KMS-11 (cell line): Measurements from ENCODE around the gene AP3B1.
"Not testable (repeated sequence)": the region's sequence is repeated elsewhere in the genome, so short reads cannot be mapped to it uniquely, and the experiment has no call there.

Experiments
- H2AFZ ChIP-seq: fragments of 200-600 bp; sonication (generic); 2 replicates; pipeline ENCODE4 v1.6.1; 2016; ENCODE audit warnings: antibody characterized with exemption, mixed run types, low read depth
- H3K27ac ChIP-seq: fragments of 200-600 bp; sonication (generic); 2 replicates; pipeline ENCODE4 v1.6.1; 2016; ENCODE audit warnings: mild to moderate bottlenecking, mixed run types
- H3K27me3 ChIP-seq: fragments of 200-600 bp; sonication (generic); 2 replicates; pipeline ENCODE4 v1.6.1; 2017; ENCODE audit warnings: mild to moderate bottlenecking, low read depth, mixed run types, moderate library complexity; ENCODE audit not compliant: insufficient read depth
- H3K36me3 ChIP-seq: fragments of 200-600 bp; sonication (generic); 2 replicates; pipeline ENCODE4 v1.6.1; 2017; ENCODE audit warnings: mild to moderate bottlenecking, mixed run types; ENCODE audit not compliant: insufficient read depth
- H3K4me1 ChIP-seq: fragments of 200-600 bp; sonication (generic); 2 replicates; pipeline ENCODE4 v1.6.1; 2016; ENCODE audit warnings: mild to moderate bottlenecking, low read depth, mixed run types; ENCODE audit not compliant: poor library complexity, severe bottlenecking
- H3K4me2 ChIP-seq: fragments of 200-600 bp; sonication (generic); 2 replicates; pipeline ENCODE4 v1.7.0; 2016; ENCODE audit warnings: mild to moderate bottlenecking, mixed run types
- H3K4me3 ChIP-seq: fragments of 200-600 bp; sonication (generic); IDR thresholded peaks from 2 replicates; pipeline ENCODE4 v1.6.1; 2017; ENCODE audit warnings: low read depth, low read length, mixed read lengths; ENCODE audit not compliant: insufficient read depth
- H3K79me2 ChIP-seq: fragments of 200-600 bp; sonication (generic); 2 replicates; pipeline ENCODE4 v1.6.1; 2016; ENCODE audit warnings: low read depth, mixed run types; ENCODE audit not compliant: insufficient read depth
- H3K9ac ChIP-seq: fragments of 200-600 bp; sonication (generic); 2 replicates; pipeline ENCODE4 v1.6.1; 2016; ENCODE audit warnings: mild to moderate bottlenecking, mixed run types
- H4K20me1 ChIP-seq: fragments of 200-600 bp; sonication (generic); 2 replicates; pipeline ENCODE4 v1.6.1; 2016; ENCODE audit warnings: mild to moderate bottlenecking, mixed run types; ENCODE audit not compliant: insufficient read depth
- CTCF ChIP-seq: fragments of 200-600 bp; sonication (generic); conservative IDR thresholded peaks from 2 replicates; pipeline ENCODE4 v1.6.1; 2017; ENCODE audit warnings: low read depth, mild to moderate bottlenecking, antibody characterized with exemption, low read length, moderate library complexity, mixed read lengths

AP3B1 gene

GRCh38 chr5:78211052-78211451 is 83.4 kb downstream of the AP3B1 start:
- Histone ChIP-seq H3K4me1 (no peaks in the 10 kb centered on the region), H3K4me3 (no peak overlapping the region), H3K27ac (no peak overlapping the region), H3K27me3 (no peaks in the 10 kb centered on the region), H3K4me2 (no peak overlapping the region), H2AFZ (no peak overlapping the region), H3K36me3 (no peaks in the 10 kb centered on the region), H3K9ac (no peak overlapping the region), H4K20me1 (no peaks in the 10 kb centered on the region), H3K79me2 (no peaks in the 10 kb centered on the region)
- no peak for TF ChIP-seq CTCF

- Histone ChIP-seq H3K79me2 (no peaks in the 10 kb centered on the region), H4K20me1 (no peaks in the 10 kb centered on the region), H3K4me2 (no peak overlapping the region), H3K9ac (no peak overlapping the region), H3K27ac (no peak overlapping the region), H3K27me3 (no peaks in the 10 kb centered on the region), H3K4me3 (no peak overlapping the region), H2AFZ (no peak overlapping the region), H3K4me1 (no peaks in the 10 kb centered on the region), H3K36me3 (no peaks in the 10 kb centered on the region)
- TF ChIP-seq CTCF: no peak
Observed at GRCh38 chr5:78204241-78204640, 90.3 kb downstream of the AP3B1 start.

GRCh38 chr5:78203815-78204214 is 90.7 kb downstream of the AP3B1 start:
- H3K9ac ChIP-seq: no peak overlapping the region
- TF ChIP-seq CTCF: no peak
- no peaks in the 10 kb centered on the region for H3K4me1 ChIP-seq
- no peak overlapping the region for H2AFZ ChIP-seq
- H3K79me2 ChIP-seq: no peaks in the 10 kb centered on the region
- no peaks in the 10 kb centered on the region for H3K27me3 ChIP-seq
- no peak overlapping the region for H3K27ac ChIP-seq
- H3K36me3 ChIP-seq: no peaks in the 10 kb centered on the region
- no peaks in the 10 kb centered on the region for H4K20me1 ChIP-seq
- H3K4me2 ChIP-seq: no peak overlapping the region
- no peak overlapping the region for H3K4me3 ChIP-seq

GRCh38 chr5:78190402-78190801 is 104.1 kb downstream of the AP3B1 start:
- no peak for TF ChIP-seq CTCF
- Histone ChIP-seq H3K4me2 (no peak overlapping the region), H2AFZ (no peak overlapping the region), H3K79me2 (no peaks in the 10 kb centered on the region), H3K27ac (no peak overlapping the region), H4K20me1 (no peaks in the 10 kb centered on the region), H3K9ac (no peak overlapping the region), H3K27me3 (no peaks in the 10 kb centered on the region), H3K4me1 (no peaks in the 10 kb centered on the region), H3K4me3 (no peak overlapping the region), H3K36me3 (no peaks in the 10 kb centered on the region)

GRCh38 chr5:78188681-78189080 is 105.8 kb downstream of the AP3B1 start:
- H3K27me3 ChIP-seq, H3K9ac ChIP-seq, H3K27ac ChIP-seq, H2AFZ ChIP-seq, H3K4me3 ChIP-seq, H3K4me1 ChIP-seq, H3K79me2 ChIP-seq, H3K4me2 ChIP-seq, H3K36me3 ChIP-seq, H4K20me1 ChIP-seq: not testable (repeated sequence)
